ENCODE results near the gene VEGFD. TPM values are rescaled to one million over a fixed set of nuclear protein-coding genes. Genes with fewer than 3 reads are reported as not detected.

VEGFD gene, protein sequence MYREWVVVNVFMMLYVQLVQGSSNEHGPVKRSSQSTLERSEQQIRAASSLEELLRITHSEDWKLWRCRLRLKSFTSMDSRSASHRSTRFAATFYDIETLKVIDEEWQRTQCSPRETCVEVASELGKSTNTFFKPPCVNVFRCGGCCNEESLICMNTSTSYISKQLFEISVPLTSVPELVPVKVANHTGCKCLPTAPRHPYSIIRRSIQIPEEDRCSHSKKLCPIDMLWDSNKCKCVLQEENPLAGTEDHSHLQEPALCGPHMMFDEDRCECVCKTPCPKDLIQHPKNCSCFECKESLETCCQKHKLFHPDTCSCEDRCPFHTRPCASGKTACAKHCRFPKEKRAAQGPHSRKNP
- not detected for total RNA-seq
- not detected for polyA plus RNA-seq

DNA sequence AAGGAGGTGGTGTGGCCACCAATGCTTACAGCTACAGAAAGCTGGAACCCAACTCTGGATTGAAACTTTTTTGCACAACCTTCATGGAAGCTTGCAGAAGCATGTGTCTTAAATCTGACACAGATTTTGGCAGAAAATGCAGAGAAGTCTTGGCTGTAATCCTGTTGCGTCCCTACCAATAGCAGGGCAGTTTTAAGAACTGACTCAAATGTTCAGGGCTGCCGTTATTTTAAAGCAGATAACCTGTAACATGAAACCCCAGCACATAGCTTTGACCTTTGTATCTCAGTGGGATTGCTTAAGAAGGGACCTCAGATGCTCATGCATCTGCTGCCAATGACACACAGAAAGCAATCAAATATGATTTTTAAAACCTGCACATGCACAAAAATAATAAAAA lies at the start of gene VEGFD:
VEGFD (minus strand) TSS at position 110 of the 400 bp plus-strand sequence. CDS start 467 bp downstream, outside the sequence.
- no peak within 1 kb of the TSS for H3K4me3 ChIP-seq (ENCODE audit: low read depth, low read length)
- Mint-ChIP-seq H3K27me3 (no peaks in the 10 kb centered on the region), H3K4me1 (no peaks in the 10 kb centered on the region), H3K4me3 (no peak within 1 kb of the TSS), H3K9me3 (peaks cover 0 to 2% (median 0%) of the 10 kb centered on the region in 7 donors), H3K36me3 (no peaks in the 10 kb centered on the region), H3K27ac (no peak within 1 kb of the TSS)
- H3K9me3 ChIP-seq (ENCODE audit: control insufficient read depth in 2 of 2, low read length in 2 of 2), result no peaks in the 10 kb centered on the region
- no peak for DNase-seq
- H3K36me3 ChIP-seq (ENCODE audit: control insufficient read depth, insufficient read depth, low read length), result no peaks in the 10 kb centered on the region
- no peak for ATAC-seq (ENCODE audit: low read depth in 2 of 2)
- H3K27ac ChIP-seq (ENCODE audit: insufficient read depth, low read length, poor library complexity, severe bottlenecking), result no peak within 1 kb of the TSS
- H3K27me3 ChIP-seq (ENCODE audit: control insufficient read depth, insufficient read depth, low read length), result no peaks in the 10 kb centered on the region
- no peaks in the 10 kb centered on the region for H3K4me1 ChIP-seq (ENCODE audit: control insufficient read depth, insufficient read depth, low read length, poor library complexity, severe bottlenecking)

DNA sequence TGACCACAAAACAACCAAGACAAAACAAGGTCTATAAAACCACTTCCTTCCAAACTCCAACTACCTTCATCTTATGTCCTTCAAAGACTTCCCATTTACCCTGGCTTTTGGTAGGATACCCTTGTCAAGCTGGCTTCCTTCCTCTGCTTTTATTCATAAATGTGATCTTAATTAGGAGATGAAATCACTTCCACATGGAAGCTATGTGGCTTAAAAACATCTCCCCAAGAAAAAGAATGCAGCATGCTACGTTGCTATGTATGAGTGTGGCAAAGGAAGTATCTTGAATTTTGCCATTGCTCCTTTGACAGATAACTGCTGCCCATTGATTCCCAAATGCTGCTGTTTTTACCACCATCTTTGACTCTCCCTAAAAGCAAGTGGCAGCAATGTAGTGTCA lies 46.4 kb upstream of the VEGFD start:
- Histone ChIP-seq H3K27me3 (ENCODE audit: control insufficient read depth, insufficient read depth, low read length) (no peaks in the 10 kb centered on the region), H3K36me3 (ENCODE audit: control insufficient read depth, insufficient read depth, low read length) (no peaks in the 10 kb centered on the region), H3K27ac (ENCODE audit: insufficient read depth, low read length, poor library complexity, severe bottlenecking) (no peak overlapping the region), H3K9me3 (ENCODE audit: control insufficient read depth in 2 of 2, low read length in 2 of 2) (no peaks in the 10 kb centered on the region), H3K4me3 (ENCODE audit: low read depth, low read length) (no peak overlapping the region), H3K4me1 (ENCODE audit: control insufficient read depth, insufficient read depth, low read length, poor library complexity, severe bottlenecking) (no peaks in the 10 kb centered on the region)
- Mint-ChIP-seq H3K27me3 (peaks cover 11% of the 10 kb centered on the region), H3K36me3 (no peaks in the 10 kb centered on the region), H3K4me1 (no peaks in the 10 kb centered on the region), H3K9me3 (peaks cover 0 to 7% (median 0%) of the 10 kb centered on the region in 7 donors), H3K4me3 (no peak overlapping the region), H3K27ac (no peak overlapping the region)
- ATAC-seq (ENCODE audit: low read depth in 2 of 2) (no peak), DNase-seq (no peak)

DNA sequence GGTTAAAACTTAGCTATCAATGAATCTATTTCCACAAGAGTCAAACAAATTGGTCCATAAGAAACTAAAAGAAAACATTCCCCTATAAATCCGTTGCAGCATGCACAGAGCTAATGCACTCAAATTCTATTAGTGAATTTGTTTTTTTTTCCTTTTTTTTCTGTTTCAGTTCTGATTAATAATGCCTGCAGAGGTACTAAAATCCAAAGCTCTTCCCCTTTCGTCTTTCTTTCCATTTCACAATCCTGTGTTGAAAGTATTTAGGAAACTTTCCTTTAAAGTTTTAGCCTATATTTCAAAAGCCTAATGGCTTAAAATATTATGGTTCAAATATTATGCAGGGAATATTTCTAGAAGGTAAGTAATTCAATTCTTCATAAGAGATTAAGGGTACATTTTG lies 45.9 kb upstream of the VEGFD start:
- Mint-ChIP-seq H3K4me3 (no peak overlapping the region), H3K9me3 (peaks cover 0 to 7% (median 0%) of the 10 kb centered on the region in 7 donors), H3K36me3 (no peaks in the 10 kb centered on the region), H3K27ac (no peak overlapping the region), H3K27me3 (peaks cover 11% of the 10 kb centered on the region), H3K4me1 (no peaks in the 10 kb centered on the region)
- ATAC-seq (ENCODE audit: low read depth in 2 of 2) (no peak), DNase-seq (no peak)
- Histone ChIP-seq H3K4me1 (ENCODE audit: control insufficient read depth, insufficient read depth, low read length, poor library complexity, severe bottlenecking) (no peaks in the 10 kb centered on the region), H3K27ac (ENCODE audit: insufficient read depth, low read length, poor library complexity, severe bottlenecking) (no peak overlapping the region), H3K4me3 (ENCODE audit: low read depth, low read length) (no peak overlapping the region), H3K36me3 (ENCODE audit: control insufficient read depth, insufficient read depth, low read length) (no peaks in the 10 kb centered on the region), H3K27me3 (ENCODE audit: control insufficient read depth, insufficient read depth, low read length) (no peaks in the 10 kb centered on the region), H3K9me3 (ENCODE audit: control insufficient read depth in 2 of 2, low read length in 2 of 2) (no peaks in the 10 kb centered on the region)

DNA sequence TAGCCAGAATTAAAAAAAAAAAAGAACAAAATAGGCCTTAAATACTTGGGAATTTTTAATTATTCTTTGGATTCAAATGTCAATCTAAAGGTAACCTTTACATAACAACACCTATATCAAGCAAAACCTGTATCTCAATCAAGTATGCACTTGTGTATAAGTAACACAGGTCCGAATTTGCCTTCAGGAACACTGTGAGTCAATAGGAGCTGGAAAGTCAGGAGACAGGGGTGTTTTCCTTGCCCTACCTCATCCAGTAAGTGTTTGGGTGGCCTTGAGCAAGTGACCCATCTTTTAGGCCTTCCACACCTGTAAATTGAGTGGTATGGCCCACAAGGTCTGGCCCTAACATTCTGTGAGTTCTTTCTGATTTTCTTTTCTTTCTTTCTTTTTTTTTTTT lies 40.8 kb upstream of the VEGFD start:
- ATAC-seq (ENCODE audit: low read depth in 2 of 2) (no peak), DNase-seq (no peak)
- H3K27me3 ChIP-seq (ENCODE audit: control insufficient read depth, insufficient read depth, low read length), result no peaks in the 10 kb centered on the region
- Mint-ChIP-seq H3K36me3 (no peaks in the 10 kb centered on the region), H3K4me3 (no peak overlapping the region), H3K27me3 (no peaks in the 10 kb centered on the region), H3K4me1 (no peaks in the 10 kb centered on the region), H3K9me3 (peaks cover 0 to 8% (median 0%) of the 10 kb centered on the region in 7 donors), H3K27ac (no peak overlapping the region)
- no peak overlapping the region for H3K4me3 ChIP-seq (ENCODE audit: low read depth, low read length)
- no peaks in the 10 kb centered on the region for H3K4me1 ChIP-seq (ENCODE audit: control insufficient read depth, insufficient read depth, low read length, poor library complexity, severe bottlenecking)
- no peak overlapping the region for H3K27ac ChIP-seq (ENCODE audit: insufficient read depth, low read length, poor library complexity, severe bottlenecking)
- no peaks in the 10 kb centered on the region for H3K9me3 ChIP-seq (ENCODE audit: control insufficient read depth in 2 of 2, low read length in 2 of 2)
- no peaks in the 10 kb centered on the region for H3K36me3 ChIP-seq (ENCODE audit: control insufficient read depth, insufficient read depth, low read length)

DNA sequence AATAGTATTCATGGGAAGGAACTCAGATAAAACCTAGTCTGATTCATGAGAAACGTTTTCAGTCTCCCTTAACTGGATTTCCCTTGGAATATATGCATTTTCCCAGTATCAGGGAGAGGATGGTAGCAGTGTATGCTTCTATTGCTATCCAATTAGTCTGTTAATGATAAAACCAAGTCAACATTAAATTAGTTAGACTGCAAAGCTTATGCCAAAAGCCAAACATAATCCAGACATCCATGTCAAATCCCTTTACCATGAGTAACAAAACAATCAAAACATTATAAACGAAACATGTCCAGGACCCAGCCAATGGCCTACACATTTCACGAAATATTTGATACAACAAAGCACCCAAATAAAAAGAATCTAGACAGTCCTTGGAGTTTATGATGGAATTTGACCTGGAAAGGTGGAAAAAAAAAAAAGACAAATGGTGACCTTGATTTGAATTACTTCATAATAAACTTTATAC lies 34.5 kb upstream of the VEGFD start:
- no peak for DNase-seq
- Mint-ChIP-seq H3K27ac (no peak overlapping the region), H3K4me1 (no peaks in the 10 kb centered on the region), H3K27me3 (no peaks in the 10 kb centered on the region), H3K36me3 (no peaks in the 10 kb centered on the region), H3K4me3 (no peak overlapping the region), H3K9me3 (peaks cover 0 to 7% (median 1%) of the 10 kb centered on the region in 7 donors)
- Histone ChIP-seq H3K4me3 (ENCODE audit: low read depth, low read length) (no peak overlapping the region), H3K27ac (ENCODE audit: insufficient read depth, low read length, poor library complexity, severe bottlenecking) (no peak overlapping the region), H3K36me3 (ENCODE audit: control insufficient read depth, insufficient read depth, low read length) (no peaks in the 10 kb centered on the region), H3K4me1 (ENCODE audit: control insufficient read depth, insufficient read depth, low read length, poor library complexity, severe bottlenecking) (no peaks in the 10 kb centered on the region), H3K27me3 (ENCODE audit: control insufficient read depth, insufficient read depth, low read length) (no peaks in the 10 kb centered on the region), H3K9me3 (ENCODE audit: control insufficient read depth in 2 of 2, low read length in 2 of 2) (no peaks in the 10 kb centered on the region)
- ATAC-seq (ENCODE audit: low read depth in 2 of 2), result no peak

DNA sequence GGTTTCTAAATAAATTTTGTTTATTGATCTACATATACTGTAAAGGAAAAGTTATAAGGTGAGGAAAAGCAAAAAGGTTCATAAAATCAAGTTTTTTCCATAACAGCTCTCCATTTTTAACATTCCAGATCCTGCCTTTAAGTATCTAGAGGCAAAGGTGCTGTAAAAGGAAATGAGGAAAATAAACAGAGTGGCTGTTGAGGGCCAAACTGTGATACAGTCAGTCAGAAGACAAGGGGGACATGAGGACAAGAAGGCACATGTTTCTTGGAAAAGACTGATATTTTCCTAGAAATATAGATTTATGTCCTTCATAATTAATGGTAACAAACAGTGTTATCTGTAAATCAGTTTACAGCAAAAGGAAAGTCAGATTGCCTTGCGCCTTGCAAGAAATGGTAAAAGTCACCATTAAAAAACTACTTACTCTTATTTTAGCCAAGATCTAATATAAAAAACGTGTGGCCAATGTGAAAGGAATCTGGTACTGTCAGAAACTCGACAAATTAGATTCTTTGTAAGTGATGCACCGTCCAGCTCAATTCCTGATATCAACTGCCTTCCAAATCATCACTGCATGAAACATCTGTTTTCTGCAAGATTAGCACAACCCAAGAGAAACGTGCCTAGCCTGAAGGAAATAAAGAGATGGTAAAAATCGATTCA lies 34.0 kb upstream of the VEGFD start:
- ATAC-seq (ENCODE audit: low read depth in 2 of 2), result no peak

DNA sequence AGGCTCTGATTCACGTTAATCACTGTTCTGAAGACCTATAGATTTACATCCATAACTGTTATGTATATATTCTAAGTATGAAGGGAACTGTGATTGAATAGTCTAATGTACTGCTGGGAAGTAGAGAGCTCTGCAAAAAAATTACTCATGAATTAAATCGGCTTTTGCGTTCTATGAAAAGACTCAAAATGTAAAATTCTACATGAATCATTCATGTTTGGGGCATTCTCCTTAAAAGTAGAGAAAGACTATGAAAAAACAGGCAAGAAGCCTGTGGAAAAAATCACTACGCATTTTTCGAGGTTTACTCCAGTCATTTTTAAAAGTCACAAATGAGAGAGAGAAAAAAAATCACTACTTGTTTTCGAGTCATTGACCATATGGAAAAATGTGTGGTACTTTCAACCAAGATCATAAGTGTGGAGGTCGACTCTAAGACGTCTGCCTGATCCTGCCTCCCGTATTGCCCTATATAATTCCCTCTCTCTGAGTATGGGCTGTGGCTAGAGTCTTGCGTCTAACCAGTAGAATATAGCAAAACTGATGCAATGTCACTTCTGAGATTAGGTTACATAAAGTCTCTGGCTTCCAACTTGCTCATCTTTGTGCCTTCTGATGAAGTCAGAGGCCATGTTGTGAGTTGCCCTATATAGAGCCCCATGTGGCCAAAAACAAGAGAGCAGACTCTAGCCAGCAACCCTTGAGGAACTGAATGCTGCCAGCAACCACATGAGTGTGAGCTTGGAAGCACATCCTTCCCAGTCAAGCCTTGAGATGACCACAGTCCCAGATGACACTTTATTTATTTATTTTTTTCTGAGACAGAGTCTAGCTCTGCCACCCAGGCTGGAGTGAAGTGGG lies 32.1 kb upstream of the VEGFD start:
- H3K27ac Mint-ChIP-seq, result no peak overlapping the region
- H3K9me3 Mint-ChIP-seq, result peaks cover 0 to 7% (median 1%) of the 10 kb centered on the region in 7 donors
- Histone ChIP-seq H3K4me1 (ENCODE audit: control insufficient read depth, insufficient read depth, low read length, poor library complexity, severe bottlenecking) (no peaks in the 10 kb centered on the region), H3K27ac (ENCODE audit: insufficient read depth, low read length, poor library complexity, severe bottlenecking) (no peak overlapping the region), H3K36me3 (ENCODE audit: control insufficient read depth, insufficient read depth, low read length) (no peaks in the 10 kb centered on the region), H3K27me3 (ENCODE audit: control insufficient read depth, insufficient read depth, low read length) (no peaks in the 10 kb centered on the region), H3K9me3 (ENCODE audit: control insufficient read depth in 2 of 2, low read length in 2 of 2) (no peaks in the 10 kb centered on the region), H3K4me3 (ENCODE audit: low read depth, low read length) (no peak overlapping the region)
- DNase-seq (no peak), ATAC-seq (ENCODE audit: low read depth in 2 of 2) (no peak)
- no peak overlapping the region for H3K4me3 Mint-ChIP-seq
- no peaks in the 10 kb centered on the region for H3K27me3 Mint-ChIP-seq
- H3K4me1 Mint-ChIP-seq, result no peaks in the 10 kb centered on the region
- no peaks in the 10 kb centered on the region for H3K36me3 Mint-ChIP-seq

More for the DNA sequence above, 34.0 kb upstream of the VEGFD start:
- no peaks in the 10 kb centered on the region for H3K36me3 Mint-ChIP-seq
- no peak overlapping the region for H3K4me3 Mint-ChIP-seq
- Histone ChIP-seq H3K4me1 (ENCODE audit: control insufficient read depth, insufficient read depth, low read length, poor library complexity, severe bottlenecking) (no peaks in the 10 kb centered on the region), H3K27ac (ENCODE audit: insufficient read depth, low read length, poor library complexity, severe bottlenecking) (no peak overlapping the region), H3K9me3 (ENCODE audit: control insufficient read depth in 2 of 2, low read length in 2 of 2) (no peaks in the 10 kb centered on the region), H3K4me3 (ENCODE audit: low read depth, low read length) (no peak overlapping the region), H3K36me3 (ENCODE audit: control insufficient read depth, insufficient read depth, low read length) (no peaks in the 10 kb centered on the region), H3K27me3 (ENCODE audit: control insufficient read depth, insufficient read depth, low read length) (no peaks in the 10 kb centered on the region)
- H3K27me3 Mint-ChIP-seq, result no peaks in the 10 kb centered on the region
- H3K27ac Mint-ChIP-seq, result no peak overlapping the region
- peaks cover 0 to 7% (median 1%) of the 10 kb centered on the region in 7 donors for H3K9me3 Mint-ChIP-seq
- no peaks in the 10 kb centered on the region for H3K4me1 Mint-ChIP-seq
- no peak for DNase-seq

Measured in CD4-positive, CD25-positive, alpha-beta regulatory T cell (primary cell).